Measurements from ENCODE around the gene C1QTNF8.
A peak's percentile ranks its signal among the peaks of the same experiment; 100 is the strongest.

The C1QTNF8 gene

GRCh38 chr16:1061769-1062505 is 34.1 kb downstream of the C1QTNF8 start:
- H3K4me3 ChIP-seq (ENCODE audit: control insufficient read depth, low read depth, low read length), result no peak overlapping the region
- TF ChIP-seq CTCF (conservative IDR thresholded peaks at IDR 0.05; ENCODE audit: control insufficient read depth, insufficient read depth, low read depth, low read length), result no peak
- DNase-seq (ENCODE audit: low read depth), result no peak

GRCh38 chr16:1060416-1061340 is 35.4 kb downstream of the C1QTNF8 start:
- no peak overlapping the region for H3K4me3 ChIP-seq (ENCODE audit: control insufficient read depth, low read depth, low read length)
- no peak for TF ChIP-seq CTCF (conservative IDR thresholded peaks at IDR 0.05; ENCODE audit: control insufficient read depth, insufficient read depth, low read depth, low read length)
- no peak for DNase-seq (ENCODE audit: low read depth)

- H3K4me3 ChIP-seq (ENCODE audit: control insufficient read depth, low read depth, low read length), result no peak overlapping the region
- no peak for DNase-seq (ENCODE audit: low read depth)
- no peak for TF ChIP-seq CTCF (conservative IDR thresholded peaks at IDR 0.05; ENCODE audit: control insufficient read depth, insufficient read depth, low read depth, low read length)
These were observed 36.7 kb downstream of the C1QTNF8 start for GRCh38 chr16:1059310-1059709.

GRCh38 chr16:1058216-1058615 is 37.8 kb downstream of the C1QTNF8 start:
- DNase-seq (ENCODE audit: low read depth), result no peak
- no peak overlapping the region for H3K4me3 ChIP-seq (ENCODE audit: control insufficient read depth, low read depth, low read length)
- no peak for TF ChIP-seq CTCF (conservative IDR thresholded peaks at IDR 0.05; ENCODE audit: control insufficient read depth, insufficient read depth, low read depth, low read length)

- no peak overlapping the region for H3K4me3 ChIP-seq (ENCODE audit: control insufficient read depth, low read depth, low read length)
- peak; percentile 44 for TF ChIP-seq CTCF (conservative IDR thresholded peaks at IDR 0.05; ENCODE audit: control insufficient read depth, insufficient read depth, low read depth, low read length)
- DNase-seq (ENCODE audit: low read depth), result peak; percentile 4
These were observed 38.7 kb downstream of the C1QTNF8 start for GRCh38 chr16:1057252-1057932.

GRCh38 chr16:1056196-1056595 is 39.8 kb downstream of the C1QTNF8 start:
- no peak for TF ChIP-seq CTCF (conservative IDR thresholded peaks at IDR 0.05; ENCODE audit: control insufficient read depth, insufficient read depth, low read depth, low read length)
- DNase-seq (ENCODE audit: low read depth), result no peak
- H3K4me3 ChIP-seq (ENCODE audit: control insufficient read depth, low read depth, low read length), result no peak overlapping the region

Data from fibroblast of mammary gland (primary cell).